ENCODE measurements around the gene SCML1.
A peak's percentile ranks its signal among the peaks of the same experiment; 100 is the strongest.
"Not testable (repeated sequence)": the region's sequence is repeated elsewhere in the genome, so short reads cannot be mapped to it uniquely, and the experiment has no call there.

Gene SCML1

DNA sequence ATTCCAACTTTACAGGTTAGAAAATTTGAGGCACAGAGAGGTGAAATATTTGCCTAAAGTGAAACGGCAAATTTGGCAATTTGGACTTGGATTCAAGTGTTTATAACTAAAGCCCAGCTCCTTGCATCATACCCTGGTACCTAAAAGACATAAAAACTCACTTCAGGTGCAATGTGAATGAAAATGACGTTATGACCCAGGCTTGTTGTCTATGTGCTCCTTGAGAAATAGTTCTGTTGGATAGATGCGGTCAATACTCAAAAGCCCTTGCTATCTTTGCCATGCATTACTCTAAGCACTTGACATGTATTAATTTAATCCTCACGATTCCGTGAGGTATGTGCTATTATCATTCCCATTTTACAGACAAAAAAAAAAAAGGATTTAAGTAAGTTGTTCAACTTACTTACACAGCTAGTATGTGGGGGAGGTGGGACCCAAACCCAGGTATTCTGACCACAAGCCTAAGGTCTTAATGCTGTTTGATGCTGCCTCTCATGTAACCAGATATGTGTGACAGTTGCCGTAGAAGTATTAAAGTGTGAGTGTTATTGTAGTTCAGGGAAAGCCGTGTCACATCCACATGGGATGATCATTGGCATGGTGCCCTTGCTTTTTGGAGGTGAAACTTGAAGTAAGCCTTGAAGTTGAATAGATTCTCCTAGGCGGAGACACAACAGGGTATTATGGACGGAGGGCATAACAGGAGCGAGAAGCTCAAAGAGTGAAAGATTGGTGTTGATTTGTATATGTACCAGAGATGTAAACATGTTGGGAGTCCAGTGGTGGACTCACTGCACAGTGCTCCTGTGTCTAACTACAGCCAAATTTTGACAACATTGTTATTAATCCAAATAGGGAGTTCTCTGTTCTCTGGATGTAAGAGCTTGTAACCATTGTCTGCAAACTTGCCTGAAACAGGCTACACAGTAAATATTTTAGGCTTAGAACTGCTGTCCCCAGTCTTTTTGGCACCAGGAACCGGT lies 3.1 kb downstream of the SCML1 start:
- DNase-seq: peak; percentile 18

GRCh38 chrX:17741123-17741511 lies 3.8 kb downstream of the SCML1 start:
- no peak for DNase-seq

GRCh38 chrX:17743913-17744312 lies 6.6 kb downstream of the SCML1 start:
- no peak for DNase-seq

DNA sequence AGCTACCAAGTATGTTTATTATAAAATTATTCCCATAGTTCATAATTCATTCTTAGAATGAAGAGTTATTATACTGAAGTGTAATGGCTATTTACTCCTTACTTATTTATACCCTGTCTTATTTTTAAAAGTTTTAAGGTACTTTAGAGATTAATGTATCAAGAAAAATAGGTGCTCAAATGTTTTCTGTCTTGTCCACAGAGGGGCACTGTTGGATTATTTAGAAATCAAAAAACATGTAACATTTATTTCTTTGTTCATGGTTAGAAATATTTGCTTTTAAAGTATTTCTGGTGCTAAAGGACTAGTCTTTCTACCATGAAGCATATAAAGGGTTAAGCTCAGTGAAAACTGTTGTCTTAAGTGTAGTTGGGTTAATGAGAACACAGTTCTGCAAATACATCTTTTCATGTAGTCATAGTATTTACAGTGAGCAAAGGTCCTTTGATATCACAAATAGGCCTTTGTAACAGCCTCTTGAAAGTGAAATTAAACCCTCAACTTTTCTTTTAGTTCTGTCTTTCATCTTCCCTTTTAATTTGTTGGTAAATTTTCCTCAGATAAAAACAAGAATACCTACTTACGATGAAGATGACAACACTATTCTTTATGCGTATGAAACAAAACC lies 7.7 kb downstream of the SCML1 start:
- no peak for DNase-seq

DNA sequence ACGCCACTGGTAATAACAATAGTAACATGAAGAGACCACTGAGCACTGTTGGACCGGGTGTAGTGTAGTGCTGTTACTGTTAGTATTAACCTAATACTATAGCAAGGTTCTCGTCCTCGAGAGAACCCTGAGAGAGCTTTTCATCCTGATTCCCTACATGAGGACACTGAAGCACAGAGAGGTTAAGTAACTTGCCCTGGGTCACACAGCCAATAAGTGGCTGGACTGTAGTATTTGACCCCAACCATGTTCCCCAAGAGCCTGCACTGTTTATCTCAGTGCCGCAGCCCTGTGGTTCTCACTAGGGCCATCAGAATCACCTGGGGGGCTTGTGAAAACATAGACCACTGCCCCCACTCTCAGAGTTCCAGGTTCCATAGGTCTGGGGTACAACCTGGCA lies 10.4 kb downstream of the SCML1 start:
- no peak for DNase-seq

- no peak for DNase-seq
Observed at GRCh38 chrX:17748684-17749083, 11.4 kb downstream of the SCML1 start.

DNA sequence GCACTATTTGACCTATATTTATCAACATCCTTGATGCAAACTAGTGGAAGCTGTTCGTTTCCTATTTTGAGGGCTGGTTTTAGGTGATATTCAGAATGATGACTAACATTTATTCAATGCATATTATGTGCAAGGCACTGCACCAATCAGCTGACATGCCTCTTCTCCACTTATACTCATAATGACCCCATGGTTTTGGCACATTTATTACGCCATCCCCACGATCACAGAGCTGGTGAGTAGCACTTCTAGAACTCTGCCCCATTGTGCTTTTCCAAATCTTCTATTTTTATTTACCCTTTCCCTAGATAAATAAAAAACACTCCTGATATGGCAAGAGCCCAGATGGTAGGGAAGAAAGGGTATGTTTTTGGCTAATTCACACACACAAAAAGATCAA lies 13.1 kb downstream of the SCML1 start:
- no peak for DNase-seq

- DNase-seq: no peak
Observed at GRCh38 chrX:17758382-17758781, 21.1 kb downstream of the SCML1 start.

DNA sequence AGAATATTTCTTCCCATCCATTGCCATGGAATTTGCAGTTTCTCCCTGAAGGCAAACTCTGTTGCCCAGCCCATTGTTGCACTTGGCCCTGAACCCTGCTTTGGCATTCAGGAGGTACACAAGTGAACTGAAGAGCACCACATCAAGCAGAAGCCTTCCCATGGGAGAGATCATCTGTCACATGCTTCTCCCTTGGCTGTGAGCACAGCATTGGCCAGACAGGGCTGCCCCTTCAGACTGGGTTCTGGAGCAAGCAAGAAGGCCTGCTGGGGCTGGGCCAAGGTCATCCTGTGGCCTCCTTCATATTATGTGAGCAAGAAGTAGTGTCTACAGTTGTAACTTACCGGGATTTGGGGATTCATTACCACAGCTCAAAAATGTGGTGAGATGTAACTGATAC lies 22.7 kb downstream of the SCML1 start:
- no peak for DNase-seq

GRCh38 chrX:17767734-17768133 lies 30.4 kb downstream of the SCML1 start:
- no peak for DNase-seq

GRCh38 chrX:17768997-17769396 lies 31.7 kb downstream of the SCML1 start:
- DNase-seq: no peak

DNA sequence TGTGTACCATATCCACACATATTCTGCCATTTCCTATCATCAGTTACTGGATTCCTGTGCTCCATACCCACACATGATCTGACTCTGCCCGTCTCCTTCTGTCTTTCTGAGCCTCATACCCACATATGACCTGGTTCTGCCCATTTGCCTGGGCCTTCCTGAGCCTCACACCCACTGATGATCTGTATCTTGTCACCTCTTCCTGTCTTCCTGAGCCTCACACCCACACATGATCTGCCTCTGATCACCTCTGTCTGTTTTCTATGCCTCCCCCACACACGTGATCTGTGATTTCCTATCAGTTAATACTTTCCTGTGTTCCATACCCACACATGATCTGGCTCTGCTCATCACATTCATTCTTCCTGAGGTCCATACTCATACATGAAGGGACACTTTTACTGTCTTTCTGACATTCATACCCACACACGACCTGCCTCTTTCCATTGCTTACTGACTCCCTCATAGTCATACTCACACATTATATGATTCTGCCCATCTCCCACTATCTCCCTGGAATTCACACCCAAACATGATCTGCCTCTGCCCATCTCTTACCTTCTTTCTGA lies 32.5 kb downstream of the SCML1 start:
- DNase-seq: no peak

- no peak for DNase-seq
Observed at GRCh38 chrX:17773221-17773876, 36.1 kb downstream of the SCML1 start.

DNA sequence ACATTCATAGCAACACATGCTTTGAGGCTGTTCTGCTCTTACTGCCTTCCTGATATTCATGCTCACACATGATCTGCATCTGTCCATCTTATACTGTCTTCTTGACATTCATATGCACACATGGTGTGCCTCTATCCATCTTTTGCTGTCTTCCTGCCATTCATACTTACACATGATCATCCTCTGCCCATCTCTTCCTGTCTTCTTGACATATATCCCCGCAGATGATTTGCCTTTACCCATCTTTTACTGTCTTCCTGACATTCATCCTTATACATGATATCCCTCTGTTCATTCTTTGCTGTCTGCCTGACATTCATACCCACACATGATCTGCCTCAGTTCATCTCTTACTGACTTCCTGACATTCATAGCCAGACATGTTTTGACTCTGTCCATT lies 36.8 kb downstream of the SCML1 start:
- DNase-seq: no peak

DNA sequence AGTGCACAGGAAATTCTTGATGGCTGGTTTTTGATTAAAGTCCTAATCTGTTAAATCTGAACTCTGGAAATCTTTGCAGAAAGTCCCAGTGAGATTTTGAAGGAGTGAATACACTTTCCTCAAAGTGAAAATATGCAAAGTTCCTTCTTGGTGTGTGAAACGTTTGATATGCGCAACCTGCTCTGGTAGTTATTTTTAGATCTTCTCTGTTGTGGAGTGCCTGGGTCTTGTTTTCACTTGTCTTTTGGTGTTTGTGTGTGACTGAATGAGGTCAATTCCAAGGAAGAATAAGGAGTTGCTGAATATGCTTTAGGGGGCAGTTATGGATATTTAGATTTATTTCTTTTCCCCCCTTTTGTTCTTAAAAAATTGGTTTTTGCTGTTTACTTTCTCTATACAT lies 41.7 kb downstream of the SCML1 start:
- no peak for DNase-seq

DNA sequence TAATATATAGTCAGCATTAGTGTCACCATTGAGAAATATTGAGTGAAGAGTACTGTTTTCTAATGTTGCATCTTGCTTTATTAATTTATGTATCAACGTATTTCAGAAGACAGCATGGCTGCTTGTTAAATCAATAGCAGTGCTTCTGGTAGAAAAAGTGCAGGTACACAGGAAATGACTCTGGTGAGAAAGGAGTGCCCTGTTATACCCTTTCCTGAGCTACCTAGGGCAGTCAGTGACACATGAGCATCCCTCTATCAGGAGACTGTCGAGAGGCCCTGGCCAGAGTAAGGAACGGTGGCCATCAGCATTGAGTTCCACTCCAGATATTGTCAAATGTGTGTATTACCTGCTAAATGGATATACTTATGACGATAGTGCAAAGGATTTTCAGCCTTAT lies 42.1 kb downstream of the SCML1 start:
- no peak for DNase-seq

- DNase-seq: not testable (repeated sequence)
Observed at GRCh38 chrX:17786554-17787347, 49.5 kb downstream of the SCML1 start.

DNA sequence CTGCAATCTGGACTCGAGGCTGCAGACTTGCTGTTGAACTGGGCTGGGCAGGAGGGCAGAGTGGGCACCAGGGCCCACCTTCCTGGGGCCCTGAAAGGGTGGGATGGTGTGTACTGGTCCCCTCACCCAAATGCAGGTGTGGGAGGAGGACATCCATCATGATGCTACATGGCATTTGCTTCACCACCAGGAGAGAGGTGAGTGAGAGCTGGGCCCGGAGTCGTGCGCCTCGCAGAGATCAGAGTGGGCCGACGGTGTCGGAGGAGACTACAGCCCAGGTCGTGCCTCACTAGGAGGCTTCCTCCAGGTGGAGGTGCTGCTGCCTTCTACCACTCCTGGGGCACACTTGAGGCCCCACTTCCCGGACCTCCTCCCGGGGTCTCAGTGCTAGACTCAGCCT lies 50.3 kb downstream of the SCML1 start:
- no peak for DNase-seq

DNA sequence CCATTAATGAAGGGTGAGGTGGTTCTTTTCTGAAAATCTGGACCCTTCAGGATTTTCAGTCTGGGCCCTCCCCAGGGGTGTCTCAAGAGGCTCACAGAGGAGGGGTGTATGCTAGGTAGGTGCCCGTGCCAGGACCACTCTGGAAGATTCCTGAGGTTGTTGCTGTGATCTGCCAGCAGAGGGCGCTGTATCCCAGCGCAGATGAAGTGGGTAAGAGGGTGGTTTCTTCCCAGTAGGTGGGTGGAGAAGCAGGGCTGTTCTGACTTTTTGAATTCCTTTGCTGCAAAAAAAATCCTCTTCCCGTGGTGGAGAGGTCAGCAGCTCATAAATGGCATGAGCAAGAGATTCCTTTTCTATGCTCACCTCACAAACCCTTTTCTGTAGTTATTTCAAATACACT lies 51.1 kb downstream of the SCML1 start:
- peak; percentile 21 for DNase-seq

GRCh38 chrX:17788956-17789562 lies 51.8 kb downstream of the SCML1 start:
- no peak for DNase-seq

GRCh38 chrX:17792826-17793225 lies 55.5 kb downstream of the SCML1 start:
- DNase-seq: no peak

GRCh38 chrX:17798921-17799320 lies 61.6 kb downstream of the SCML1 start:
- no peak for DNase-seq

Measured in NCI-H2107 (cell line).